ENCODE results near the gene LUC7L3. TPM values are rescaled to one million over a fixed set of nuclear protein-coding genes. Genes with fewer than 3 reads are reported as not detected.

Gene LUC7L3
- total and polyA plus RNA-seq, 2 of the 13 experiments (the other 11 are each of a cell fraction or from before 2014, with no cell fraction given): 108 to 120 TPM

DNA sequence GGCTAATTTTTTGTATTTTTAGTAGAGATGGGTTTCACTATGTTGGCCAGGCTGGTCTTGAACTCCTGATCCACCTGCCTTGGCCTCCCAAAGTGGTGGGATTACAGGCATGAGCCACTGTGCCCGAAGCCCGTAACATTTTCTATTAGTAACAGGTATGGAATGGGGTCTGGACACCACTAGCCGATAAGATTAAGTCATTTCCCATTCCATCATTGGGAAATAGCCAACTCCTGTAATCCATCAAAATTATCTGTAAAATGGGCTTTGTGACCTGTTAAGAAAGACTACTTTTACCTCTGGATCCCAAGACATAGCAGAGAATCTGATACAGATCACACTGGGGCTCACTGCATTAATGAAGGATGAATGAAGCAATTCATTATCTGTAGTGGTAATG lies 3.9 kb upstream of the LUC7L3 start:
- Histone ChIP-seq H4K20me1 (ENCODE audit: insufficient read depth, low read length) (peaks cover 8% of the 10 kb centered on the region), H3K36me3 (replicated peaks in 1 of 2; ENCODE audit: control insufficient read depth in 1 of 2, insufficient read depth in 2 of 2, low read length in 2 of 2) (no peaks in the 10 kb centered on the region), H3K27ac (ENCODE audit: extremely low read length, insufficient read depth, low read length) (no peak overlapping the region), H3K4me2 (ENCODE audit: low read depth, low read length) (peak overlapping the region; percentile 72), H2AFZ (ENCODE audit: low read length) (peak overlapping the region; percentile 12), H3K9me3 (ENCODE audit: low read length) (no peaks in the 10 kb centered on the region), H3K4me3 (replicated peaks in 1 of 3; ENCODE audit: insufficient read depth in 1 of 3, low read depth in 2 of 3, low read length in 3 of 3) (no peak overlapping the region), H3K27me3 (ENCODE audit: control insufficient read depth in 1 of 2, insufficient read depth in 2 of 2, low read length in 2 of 2) (no peaks in the 10 kb centered on the region; a peak in 1 of 5 replicates), H3K4me1 (ENCODE audit: insufficient read depth, low read length) (peaks cover 35% of the 10 kb centered on the region), H3K79me2 (ENCODE audit: insufficient read depth, low read length) (peaks cover 11% of the 10 kb centered on the region), H3K9ac (ENCODE audit: insufficient read depth, low read depth, low read length) (0 out of 2 replicates have a peak overlapping the region, but pooled peaks have one; percentile 18)
- 81% methylated on average over 3 of the region's 3 CpGs for WGBS (ENCODE audit: low lambda C conversion rate)
- FAIRE-seq: no peak
- no peak for ATAC-seq
- POLR2A ChIA-PET: interaction anchor here (1.3 to 4.2 kb wide), 8 partner anchors 7 to 173 kb away, joined by 3 to 54 read pairs (median 5); partner anchors contain the start of gene ANKRD40
- TF ChIP-seq, protein P1, sequence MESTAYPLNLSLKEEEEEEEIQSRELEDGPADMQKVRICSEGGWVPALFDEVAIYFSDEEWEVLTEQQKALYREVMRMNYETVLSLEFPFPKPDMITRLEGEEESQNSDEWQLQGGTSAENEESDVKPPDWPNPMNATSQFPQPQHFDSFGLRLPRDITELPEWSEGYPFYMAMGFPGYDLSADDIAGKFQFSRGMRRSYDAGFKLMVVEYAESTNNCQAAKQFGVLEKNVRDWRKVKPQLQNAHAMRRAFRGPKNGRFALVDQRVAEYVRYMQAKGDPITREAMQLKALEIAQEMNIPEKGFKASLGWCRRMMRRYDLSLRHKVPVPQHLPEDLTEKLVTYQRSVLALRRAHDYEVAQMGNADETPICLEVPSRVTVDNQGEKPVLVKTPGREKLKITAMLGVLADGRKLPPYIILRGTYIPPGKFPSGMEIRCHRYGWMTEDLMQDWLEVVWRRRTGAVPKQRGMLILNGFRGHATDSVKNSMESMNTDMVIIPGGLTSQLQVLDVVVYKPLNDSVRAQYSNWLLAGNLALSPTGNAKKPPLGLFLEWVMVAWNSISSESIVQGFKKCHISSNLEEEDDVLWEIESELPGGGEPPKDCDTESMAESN (CRISPR knock-in tag; conservative IDR thresholded peaks at IDR 0.05): no peak
- TF ChIP-seq ZFYVE20 (CRISPR knock-in tag; IDR thresholded peaks at IDR 0.05; ENCODE audit: borderline replicate concordance, low read depth) (no peak), KAT8 (CRISPR knock-in tag; IDR thresholded peaks at IDR 0.05) (no peak), ZNF354B (CRISPR knock-in tag; IDR thresholded peaks at IDR 0.05) (no peak), HOXA3 (CRISPR knock-in tag; IDR thresholded peaks at IDR 0.05) (no peak), ZNF629 (CRISPR knock-in tag; conservative IDR thresholded peaks at IDR 0.05) (0 out of 2 replicates have a peak, but pooled peaks have one; percentile 21), REPIN1 (CRISPR knock-in tag; IDR thresholded peaks at IDR 0.05; ENCODE audit: borderline replicate concordance, low read depth) (no peak), SP4 (CRISPR knock-in tag; IDR thresholded peaks at IDR 0.05) (no peak), ZZZ3 (CRISPR knock-in tag; IDR thresholded peaks at IDR 0.05; ENCODE audit: borderline replicate concordance) (no peak), ZNF562 (CRISPR knock-in tag; IDR thresholded peaks at IDR 0.05; ENCODE audit: borderline replicate concordance) (no peak)
- TF ChIP-seq, protein P2, sequence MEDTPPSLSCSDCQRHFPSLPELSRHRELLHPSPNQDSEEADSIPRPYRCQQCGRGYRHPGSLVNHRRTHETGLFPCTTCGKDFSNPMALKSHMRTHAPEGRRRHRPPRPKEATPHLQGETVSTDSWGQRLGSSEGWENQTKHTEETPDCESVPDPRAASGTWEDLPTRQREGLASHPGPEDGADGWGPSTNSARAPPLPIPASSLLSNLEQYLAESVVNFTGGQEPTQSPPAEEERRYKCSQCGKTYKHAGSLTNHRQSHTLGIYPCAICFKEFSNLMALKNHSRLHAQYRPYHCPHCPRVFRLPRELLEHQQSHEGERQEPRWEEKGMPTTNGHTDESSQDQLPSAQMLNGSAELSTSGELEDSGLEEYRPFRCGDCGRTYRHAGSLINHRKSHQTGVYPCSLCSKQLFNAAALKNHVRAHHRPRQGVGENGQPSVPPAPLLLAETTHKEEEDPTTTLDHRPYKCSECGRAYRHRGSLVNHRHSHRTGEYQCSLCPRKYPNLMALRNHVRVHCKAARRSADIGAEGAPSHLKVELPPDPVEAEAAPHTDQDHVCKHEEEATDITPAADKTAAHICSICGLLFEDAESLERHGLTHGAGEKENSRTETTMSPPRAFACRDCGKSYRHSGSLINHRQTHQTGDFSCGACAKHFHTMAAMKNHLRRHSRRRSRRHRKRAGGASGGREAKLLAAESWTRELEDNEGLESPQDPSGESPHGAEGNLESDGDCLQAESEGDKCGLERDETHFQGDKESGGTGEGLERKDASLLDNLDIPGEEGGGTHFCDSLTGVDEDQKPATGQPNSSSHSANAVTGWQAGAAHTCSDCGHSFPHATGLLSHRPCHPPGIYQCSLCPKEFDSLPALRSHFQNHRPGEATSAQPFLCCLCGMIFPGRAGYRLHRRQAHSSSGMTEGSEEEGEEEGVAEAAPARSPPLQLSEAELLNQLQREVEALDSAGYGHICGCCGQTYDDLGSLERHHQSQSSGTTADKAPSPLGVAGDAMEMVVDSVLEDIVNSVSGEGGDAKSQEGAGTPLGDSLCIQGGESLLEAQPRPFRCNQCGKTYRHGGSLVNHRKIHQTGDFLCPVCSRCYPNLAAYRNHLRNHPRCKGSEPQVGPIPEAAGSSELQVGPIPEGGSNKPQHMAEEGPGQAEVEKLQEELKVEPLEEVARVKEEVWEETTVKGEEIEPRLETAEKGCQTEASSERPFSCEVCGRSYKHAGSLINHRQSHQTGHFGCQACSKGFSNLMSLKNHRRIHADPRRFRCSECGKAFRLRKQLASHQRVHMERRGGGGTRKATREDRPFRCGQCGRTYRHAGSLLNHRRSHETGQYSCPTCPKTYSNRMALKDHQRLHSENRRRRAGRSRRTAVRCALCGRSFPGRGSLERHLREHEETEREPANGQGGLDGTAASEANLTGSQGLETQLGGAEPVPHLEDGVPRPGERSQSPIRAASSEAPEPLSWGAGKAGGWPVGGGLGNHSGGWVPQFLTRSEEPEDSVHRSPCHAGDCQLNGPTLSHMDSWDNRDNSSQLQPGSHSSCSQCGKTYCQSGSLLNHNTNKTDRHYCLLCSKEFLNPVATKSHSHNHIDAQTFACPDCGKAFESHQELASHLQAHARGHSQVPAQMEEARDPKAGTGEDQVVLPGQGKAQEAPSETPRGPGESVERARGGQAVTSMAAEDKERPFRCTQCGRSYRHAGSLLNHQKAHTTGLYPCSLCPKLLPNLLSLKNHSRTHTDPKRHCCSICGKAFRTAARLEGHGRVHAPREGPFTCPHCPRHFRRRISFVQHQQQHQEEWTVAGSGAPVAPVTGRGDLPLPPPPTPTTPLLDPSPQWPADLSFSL (CRISPR knock-in tag; IDR thresholded peaks at IDR 0.05): 0 out of 2 replicates have a peak, but pooled peaks have one; percentile 2
- BruUV-seq (replicated peaks): no TSS peak
- in situ Hi-C loops (cut with HindIII; ENCODE audit: extremely low pct_ligation_motif_present, low pct_unique_long_range_greater_than_20kb) (no loop called here), intact Hi-C loops (cut with micrococcal nuclease; ENCODE audit: unreplicated experiment) (no loop called here)
- no peak for DNase-seq (ENCODE audit: low spot score)
- CTCF ChIA-PET (ENCODE audit: low intra/inter-chr PET ratio, low total read pairs): no interaction called here
